ENCODE results near the gene YJU2.

DNA sequence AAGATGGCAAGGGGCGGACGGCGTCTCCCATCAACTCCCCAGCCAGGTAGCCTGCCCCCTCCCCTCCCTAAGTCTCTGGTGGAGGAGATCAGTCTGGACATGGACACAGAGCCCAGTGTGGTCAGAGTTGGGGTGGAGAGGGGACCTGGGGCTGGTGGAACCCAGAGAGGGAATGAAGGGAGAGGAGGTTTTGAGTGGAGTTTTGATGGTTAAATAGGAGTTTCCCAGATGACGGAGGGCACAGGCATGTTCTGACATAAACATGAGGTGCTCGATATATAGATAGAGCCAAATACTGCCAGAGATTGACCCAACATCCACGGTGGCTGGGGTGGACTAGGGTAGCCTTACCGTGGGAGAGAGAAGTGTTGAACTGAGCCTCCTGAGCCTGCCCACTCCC, 71.6 kb downstream of the YJU2 start:
- TF ChIP-seq, protein P1, sequence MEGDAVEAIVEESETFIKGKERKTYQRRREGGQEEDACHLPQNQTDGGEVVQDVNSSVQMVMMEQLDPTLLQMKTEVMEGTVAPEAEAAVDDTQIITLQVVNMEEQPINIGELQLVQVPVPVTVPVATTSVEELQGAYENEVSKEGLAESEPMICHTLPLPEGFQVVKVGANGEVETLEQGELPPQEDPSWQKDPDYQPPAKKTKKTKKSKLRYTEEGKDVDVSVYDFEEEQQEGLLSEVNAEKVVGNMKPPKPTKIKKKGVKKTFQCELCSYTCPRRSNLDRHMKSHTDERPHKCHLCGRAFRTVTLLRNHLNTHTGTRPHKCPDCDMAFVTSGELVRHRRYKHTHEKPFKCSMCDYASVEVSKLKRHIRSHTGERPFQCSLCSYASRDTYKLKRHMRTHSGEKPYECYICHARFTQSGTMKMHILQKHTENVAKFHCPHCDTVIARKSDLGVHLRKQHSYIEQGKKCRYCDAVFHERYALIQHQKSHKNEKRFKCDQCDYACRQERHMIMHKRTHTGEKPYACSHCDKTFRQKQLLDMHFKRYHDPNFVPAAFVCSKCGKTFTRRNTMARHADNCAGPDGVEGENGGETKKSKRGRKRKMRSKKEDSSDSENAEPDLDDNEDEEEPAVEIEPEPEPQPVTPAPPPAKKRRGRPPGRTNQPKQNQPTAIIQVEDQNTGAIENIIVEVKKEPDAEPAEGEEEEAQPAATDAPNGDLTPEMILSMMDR (conservative IDR thresholded peaks at IDR 0.05; ENCODE audit: low read length) = no peak
- TF ChIP-seq EZH2phosphoT487 (IDR thresholded peaks at IDR 0.05; ENCODE audit: borderline replicate concordance) = no peak
